Neural cell (in vitro differentiated cells): Measurements from ENCODE around the gene CDIP1. TPM values are rescaled to one million over a fixed set of nuclear protein-coding genes. Genes with fewer than 3 reads are reported as not detected.

Source experiments
- H2AFZ ChIP-seq: fragments of 200-600, 300-800 bp; sonication (generic), shearing (Covaris generic); 2 replicates; pipeline ENCODE4 v1.6.0; 2014; ENCODE audit warnings: low read depth, mild to moderate bottlenecking, antibody characterized with exemption, low read length, moderate library complexity
- H3F3A ChIP-seq: fragments of 200-600 bp; shearing (Covaris generic); 2 replicates; pipeline ENCODE4 v1.6.1; 2016; ENCODE audit warnings: mild to moderate bottlenecking, moderate library complexity, mixed read lengths, antibody characterized with exemption, low read length; ENCODE audit not compliant: insufficient read depth, poor library complexity, severe bottlenecking
- H3K27ac ChIP-seq: fragments of 200-600, 300-800 bp; sonication (generic), shearing (Covaris generic); 2 replicates; pipeline ENCODE4 v1.5.1; 2014; ENCODE audit warnings: mild to moderate bottlenecking, low read length, moderate library complexity
- H3K27me3 ChIP-seq: fragments of 300-800, 200-600 bp; sonication (generic), shearing (Covaris generic); 2 replicates; pipeline ENCODE4 v1.6.0; 2014; ENCODE audit warnings: mild to moderate bottlenecking, low read depth, low read length, moderate library complexity; ENCODE audit not compliant: insufficient read depth
- H3K36me3 ChIP-seq: fragments of 300-800, 200-600 bp; sonication (generic), shearing (Covaris generic); 2 replicates; pipeline ENCODE4 v1.5.1; 2014; ENCODE audit warnings: mild to moderate bottlenecking, antibody characterized with exemption, low read length, moderate library complexity; ENCODE audit not compliant: insufficient read depth
- H3K4me2 ChIP-seq: fragments of 300-800, 200-600 bp; sonication (generic), shearing (Covaris generic); 2 replicates; pipeline ENCODE4 v1.6.0; 2014; ENCODE audit warnings: mild to moderate bottlenecking, low read length
- H3K4me3 ChIP-seq: fragments of 300-800, 200-600 bp; sonication (generic), shearing (Covaris generic); 2 replicates; pipeline ENCODE4 v1.5.1; 2014; ENCODE audit warnings: mild to moderate bottlenecking, low read length, moderate library complexity
- H3K79me2 ChIP-seq: fragments of 200-600 bp; shearing (Covaris generic); replicated peaks from 2 replicates; pipeline ENCODE4 v1.6.0; 2014; ENCODE audit warnings: mild to moderate bottlenecking, low read length, moderate library complexity; ENCODE audit not compliant: insufficient read depth
- H3K9ac ChIP-seq: fragments of 300-800, 200-600 bp; sonication (generic), shearing (Covaris generic); 2 replicates; pipeline ENCODE4 v1.6.1; 2016; ENCODE audit warnings: mild to moderate bottlenecking, low read length, mixed read lengths
- H3K9me2 ChIP-seq: fragments of 200-600 bp; shearing (Covaris generic); 2 replicates; pipeline ENCODE4 v1.6.1; 2016; ENCODE audit warnings: mild to moderate bottlenecking, low read length, mixed read lengths; ENCODE audit not compliant: insufficient read depth
- H3K9me3 ChIP-seq: fragments of 200-600, 300-800 bp; sonication (generic), shearing (Covaris generic); 2 replicates; pipeline ENCODE4 v1.6.1; 2016; ENCODE audit warnings: mild to moderate bottlenecking, mixed run types, low read length, moderate library complexity, mixed read lengths
- H4K20me1 ChIP-seq: fragments of 200-600 bp; shearing (Covaris generic); 2 replicates; pipeline ENCODE4 v1.6.1; 2016; ENCODE audit warnings: mild to moderate bottlenecking, mixed run types; ENCODE audit not compliant: insufficient read depth
- CTCF ChIP-seq: fragments of 450-650 bp; IDR thresholded peaks from 2 replicates; pipeline ENCODE4 v1.5.1; 2014; ENCODE audit warnings: antibody characterized with exemption, mild to moderate bottlenecking, moderate library complexity; ENCODE audit not compliant: poor library complexity, severe bottlenecking
- EP300 ChIP-seq: fragments of 450-650 bp; conservative IDR thresholded peaks from 2 replicates; pipeline ENCODE4 v1.6.1; 2014; ENCODE audit warnings: antibody characterized with exemption, mild to moderate bottlenecking, moderate library complexity; ENCODE audit not compliant: poor library complexity, severe bottlenecking
- EZH2 ChIP-seq: fragments of 200-600, 300-800 bp; shearing (Covaris generic), sonication (generic); IDR thresholded peaks from 2 replicates; pipeline ENCODE4 v1.6.1; 2014; ENCODE audit warnings: antibody characterized with exemption, low read length, borderline replicate concordance, mild to moderate bottlenecking; ENCODE audit not compliant: insufficient read depth, poor library complexity, severe bottlenecking
- MXI1 ChIP-seq: fragments of 450-650 bp; conservative IDR thresholded peaks from 2 replicates; pipeline ENCODE4 v1.6.1; 2014; ENCODE audit warnings: antibody characterized with exemption, mild to moderate bottlenecking; ENCODE audit not compliant: poor library complexity, severe bottlenecking
- POLR2AphosphoS5 ChIP-seq: IDR thresholded peaks from 2 replicates; pipeline ENCODE4 v1.6.1; 2012
- RAD21 ChIP-seq: fragments of 450-650 bp; conservative IDR thresholded peaks from 2 replicates; pipeline ENCODE4 v1.6.1; 2014; ENCODE audit warnings: antibody characterized with exemption, mild to moderate bottlenecking, moderate library complexity
- REST ChIP-seq: IDR thresholded peaks from 2 replicates; pipeline ENCODE4 v1.6.1; 2012; ENCODE audit warnings: borderline replicate concordance
- SMC3 ChIP-seq: fragments of 450-650 bp; conservative IDR thresholded peaks from 2 replicates; pipeline ENCODE4 v1.6.1; 2014; ENCODE audit warnings: antibody characterized with exemption, mild to moderate bottlenecking, moderate library complexity; ENCODE audit not compliant: poor library complexity
- TAF1 ChIP-seq: IDR thresholded peaks from 2 replicates; pipeline ENCODE4 v1.6.1; 2012; ENCODE audit warnings: low read depth
- polyA plus RNA-seq: library from polyadenylated mRNA; depleted of rRNA; stranded (reverse); fragments of >200 nt; gene quantifications from 2 replicates; pipeline ENCODE4 v1.2.3, GENCODE V29; 2014

CDIP1 gene
- polyA plus RNA-seq, 1 donor from 2014 or later = 16.4 TPM

GRCh38 chr16:4472880-4473279, 65.7 kb downstream of the CDIP1 start:
- Histone ChIP-seq H3K79me2 (peaks cover 3% of the 10 kb centered on the region), H3K9me2 (no peaks in the 10 kb centered on the region), H3K9me3 (no peaks in the 10 kb centered on the region), H3K9ac (no peak overlapping the region), H3K36me3 (no peaks in the 10 kb centered on the region), H3K4me3 (no peak overlapping the region), H3K27me3 (peaks cover 8% of the 10 kb centered on the region), H4K20me1 (no peaks in the 10 kb centered on the region), H3F3A (no peaks in the 10 kb centered on the region), H3K27ac (no peak overlapping the region), H3K4me2 (no peak overlapping the region), H2AFZ (no peak overlapping the region)
- no peak for TF ChIP-seq SMC3
- TF ChIP-seq CTCF = no peak
- TF ChIP-seq MXI1 = no peak
- TF ChIP-seq REST = no peak
- TF ChIP-seq EZH2 = no peak
- no peak for TF ChIP-seq EP300
- TF ChIP-seq RAD21 = no peak
- no peak for TF ChIP-seq POLR2AphosphoS5
- no peak for TF ChIP-seq TAF1

- H4K20me1 ChIP-seq = no peaks in the 10 kb centered on the region
- no peak overlapping the region for H2AFZ ChIP-seq
- no peaks in the 10 kb centered on the region for H3K36me3 ChIP-seq
- no peak for TF ChIP-seq TAF1
- no peak for TF ChIP-seq MXI1
- no peak for TF ChIP-seq CTCF
- no peak for TF ChIP-seq EZH2
- no peak for TF ChIP-seq RAD21
- TF ChIP-seq SMC3 = no peak
- TF ChIP-seq REST = no peak
- TF ChIP-seq EP300 = no peak
- no peak for TF ChIP-seq POLR2AphosphoS5
- no peak overlapping the region for H3K9ac ChIP-seq
- H3K79me2 ChIP-seq = peaks cover under 1% of the 10 kb centered on the region
- H3K4me2 ChIP-seq = no peak overlapping the region
- H3F3A ChIP-seq = no peaks in the 10 kb centered on the region
- no peaks in the 10 kb centered on the region for H3K9me2 ChIP-seq
- H3K27ac ChIP-seq = no peak overlapping the region
- no peak overlapping the region for H3K4me3 ChIP-seq
- no peaks in the 10 kb centered on the region for H3K9me3 ChIP-seq
- peaks cover 8% of the 10 kb centered on the region for H3K27me3 ChIP-seq
Measured at GRCh38 chr16:4471869-4472268, 66.7 kb downstream of the CDIP1 start.
